Smooth muscle cell (in vitro differentiated cells): ENCODE results near the gene DPT. TPM values are rescaled to one million over a fixed set of nuclear protein-coding genes. Genes with fewer than 3 reads are reported as not detected.
A peak's percentile ranks its signal among the peaks of the same experiment; 100 is the strongest.

Source experiments
- DNase-seq: peaks from one replicate; lab custom pipeline; 2025; ENCODE audit not compliant: unreplicated experiment; lab: John Stamatoyannopoulos, UW
- H2AFZ ChIP-seq: fragments of 200-600 bp; sonication (generic); 2 replicates; pipeline ENCODE4 v1.6.0; 2016; ENCODE audit warnings: antibody characterized with exemption, low read depth, mild to moderate bottlenecking
- H3F3A ChIP-seq: fragments of 200-600 bp; sonication (generic); 2 replicates; pipeline ENCODE4 v1.6.0; 2017; ENCODE audit warnings: antibody characterized with exemption, low read depth
- H3K27ac ChIP-seq: fragments of 200-600 bp; sonication (generic); 2 replicates; pipeline ENCODE4 v1.5.1; 2016; ENCODE audit warnings: low read depth, mild to moderate bottlenecking
- H3K27me3 ChIP-seq: fragments of 200-600 bp; sonication (generic); 2 replicates; pipeline ENCODE4 v1.6.1; 2016; ENCODE audit warnings: low read depth, mild to moderate bottlenecking
- H3K36me3 ChIP-seq: fragments of 200-600 bp; sonication (generic); 2 replicates; pipeline ENCODE4 v1.5.1; 2016; ENCODE audit warnings: low read depth
- H3K4me1 ChIP-seq: fragments of 200-600 bp; sonication (generic); 2 replicates; pipeline ENCODE4 v1.5.1; 2016; ENCODE audit warnings: low read depth
- H3K4me2 ChIP-seq: fragments of 200-600 bp; sonication (generic); 2 replicates; pipeline ENCODE4 v1.6.0; 2016; ENCODE audit warnings: mild to moderate bottlenecking
- H3K4me3 ChIP-seq: fragments of 200-600 bp; sonication (generic); 2 replicates; pipeline ENCODE4 v1.5.1; 2016; ENCODE audit warnings: mild to moderate bottlenecking
- H3K79me2 ChIP-seq: fragments of 200-600 bp; sonication (generic); 2 replicates; pipeline ENCODE4 v1.6.0; 2016; ENCODE audit warnings: low read depth, mild to moderate bottlenecking
- H3K9ac ChIP-seq: fragments of 200-600 bp; sonication (generic); 2 replicates; pipeline ENCODE4 v1.6.0; 2016; ENCODE audit warnings: low read depth
- H3K9me3 ChIP-seq: fragments of 200-600 bp; sonication (generic); replicated peaks from 2 replicates; pipeline ENCODE4 v1.5.1; 2016; ENCODE audit warnings: low read depth
- H4K20me1 ChIP-seq: fragments of 200-600 bp; sonication (generic); 2 replicates; pipeline ENCODE4 v1.6.0; 2016; ENCODE audit warnings: low read depth
- CTCF ChIP-seq: fragments of 200-600 bp; sonication (generic); IDR thresholded peaks from 2 replicates; pipeline ENCODE4 v1.5.1; 2017; ENCODE audit warnings: borderline replicate concordance, mild to moderate bottlenecking, antibody characterized with exemption; ENCODE audit not compliant: insufficient read depth, poor library complexity, severe bottlenecking
- WGBS: methylation state at CpG from one replicate; pipeline ENCODE4 v1.1.7; 2016; ENCODE audit warnings: low lambda C conversion rate; 5-methylcytosine and 5-hydroxymethylcytosine counted together
- polyA plus RNA-seq: library from polyadenylated mRNA; unstranded; fragments of >200 nt; fragmentation: Nextera tagmentation; extraction: Ambion mirVana; gene quantifications from 2 replicates; pipeline ENCODE4 v1.2.1, GENCODE V29; 2016
- total RNA-seq: library from RNA; depleted of rRNA; stranded (reverse); fragments of >200 nt; gene quantifications from 2 replicates; pipeline ENCODE4 v1.2.3, GENCODE V29; 2014

Gene DPT
- total and polyA plus RNA-seq, 2 experiments from 2014 or later = 3.1 to 13.4 TPM

- no peaks in the 10 kb centered on the region for H3K79me2 ChIP-seq
- no peaks in the 10 kb centered on the region for H3K9me3 ChIP-seq
- DNase-seq = no peak
- H3K9ac ChIP-seq = no peak overlapping the region
- no peak overlapping the region for H3K4me3 ChIP-seq
- no peak overlapping the region for H2AFZ ChIP-seq
- H3K4me1 ChIP-seq = no peaks in the 10 kb centered on the region
- TF ChIP-seq CTCF = no peak
- H3K27ac ChIP-seq = peak overlapping the region; percentile 33
- 62% methylated on average over 5 of the region's 5 CpGs for WGBS
- H3K27me3 ChIP-seq = no peaks in the 10 kb centered on the region
- no peaks in the 10 kb centered on the region for H4K20me1 ChIP-seq
- H3K4me2 ChIP-seq = no peak overlapping the region
- H3K36me3 ChIP-seq = no peaks in the 10 kb centered on the region
- peaks cover 4% of the 10 kb centered on the region for H3F3A ChIP-seq
Observed at GRCh38 chr1:168766568-168766967, 37.6 kb upstream of the DPT start.

GRCh38 chr1:168763031-168763430 lies 34.0 kb upstream of the DPT start:
- Histone ChIP-seq H3K9me3 (no peaks in the 10 kb centered on the region), H3K27me3 (no peaks in the 10 kb centered on the region), H3F3A (peaks cover 4% of the 10 kb centered on the region), H3K4me1 (no peaks in the 10 kb centered on the region), H3K27ac (peak overlapping the region; percentile 50), H4K20me1 (no peaks in the 10 kb centered on the region), H3K36me3 (no peaks in the 10 kb centered on the region), H3K4me3 (no peak overlapping the region), H2AFZ (no peak overlapping the region), H3K79me2 (no peaks in the 10 kb centered on the region), H3K4me2 (peak overlapping the region; percentile 29), H3K9ac (no peak overlapping the region)
- TF ChIP-seq CTCF = no peak
- 60% methylated on average over 3 of the region's 3 CpGs for WGBS
- no peak for DNase-seq

GRCh38 chr1:168762473-168762872 lies 33.5 kb upstream of the DPT start:
- 93% methylated on average over 4 of the region's 4 CpGs for WGBS
- H3K27ac ChIP-seq = peak overlapping the region; percentile 50
- H3K79me2 ChIP-seq = no peaks in the 10 kb centered on the region
- no peak overlapping the region for H3K9ac ChIP-seq
- H3K4me3 ChIP-seq = no peak overlapping the region
- peaks cover under 1% of the 10 kb centered on the region for H3F3A ChIP-seq
- H3K36me3 ChIP-seq = no peaks in the 10 kb centered on the region
- TF ChIP-seq CTCF = no peak
- H3K9me3 ChIP-seq = no peaks in the 10 kb centered on the region
- no peaks in the 10 kb centered on the region for H3K27me3 ChIP-seq
- no peak overlapping the region for H2AFZ ChIP-seq
- no peak overlapping the region for H3K4me2 ChIP-seq
- no peaks in the 10 kb centered on the region for H4K20me1 ChIP-seq
- no peaks in the 10 kb centered on the region for H3K4me1 ChIP-seq
- DNase-seq = no peak

- Histone ChIP-seq H3K27me3 (no peaks in the 10 kb centered on the region), H3K4me1 (peaks cover 4% of the 10 kb centered on the region), H3K9ac (no peak overlapping the region), H3K36me3 (no peaks in the 10 kb centered on the region), H3F3A (no peaks in the 10 kb centered on the region), H3K4me3 (no peak overlapping the region), H2AFZ (no peak overlapping the region), H3K9me3 (no peaks in the 10 kb centered on the region), H3K79me2 (no peaks in the 10 kb centered on the region), H3K27ac (no peak overlapping the region), H4K20me1 (no peaks in the 10 kb centered on the region), H3K4me2 (no peak overlapping the region)
- 91% methylated on average over 4 of the region's 4 CpGs for WGBS
- DNase-seq = no peak
- TF ChIP-seq CTCF = no peak
Observed at GRCh38 chr1:168760781-168761180, 31.8 kb upstream of the DPT start.
